Kidney (tissue), 14 donors: ENCODE results near the gene SDHC. TPM values are rescaled to one million over a fixed set of nuclear protein-coding genes. Genes with fewer than 3 reads are reported as not detected.

ENCODE experiments used
- DNase-seq, 5 donors: peaks; one replicate each; pipeline ENCODE4 v3.0.0-alpha.2; 2013 to 2020
- FAIRE-seq: peaks from 2 replicates; lab custom pipeline; 2012; peaks lifted over from hg19 to GRCh38; lab: Jason Lieb, UNC
- H3K27ac ChIP-seq, 2 donors: one replicate each; pipeline ENCODE4 v1.7.0; 2013; ENCODE audit warnings: low read depth in 2 of 2, low read length in 2 of 2, inconsistent platforms in 1 of 2
- H3K27me3 ChIP-seq: one replicate; pipeline ENCODE4 v1.7.1; 2013; ENCODE audit warnings: low read length, inconsistent platforms; ENCODE audit not compliant: control insufficient read depth, insufficient read depth
- H3K36me3 ChIP-seq, 3 donors: one replicate each; pipeline versions ENCODE4 v1.7.0 to v1.7.1; 2013; ENCODE audit warnings: low read length in 3 of 3, control low read depth in 1 of 3, inconsistent platforms in 1 of 3; ENCODE audit not compliant: insufficient read depth in 3 of 3, control insufficient read depth in 2 of 3
- H3K4me1 ChIP-seq, 3 donors: one replicate each; pipeline versions ENCODE4 v1.7.0 to v1.7.1; 2013; ENCODE audit warnings: low read length in 3 of 3, inconsistent platforms in 1 of 3, low read depth in 1 of 3; ENCODE audit not compliant: control insufficient read depth in 2 of 3, insufficient read depth in 2 of 3
- H3K4me3 ChIP-seq, 3 donors: one replicate each; pipeline versions ENCODE4 v1.7.0 to v1.8.1; 2013; ENCODE audit warnings: low read length in 3 of 3, control low read depth in 1 of 3, inconsistent platforms in 1 of 3
- H3K9ac ChIP-seq, 3 donors: one replicate each; pipeline versions ENCODE4 v1.7.0 to v1.7.1; 2013; ENCODE audit warnings: low read length in 3 of 3, control low read depth in 1 of 3, inconsistent platforms in 1 of 3
- H3K9me3 ChIP-seq, 3 donors: one replicate each; pipeline versions ENCODE4 v1.7.0 to v1.7.1; 2013; ENCODE audit warnings: low read length in 3 of 3, control low read depth in 1 of 3, inconsistent platforms in 1 of 3; ENCODE audit not compliant: control insufficient read depth in 2 of 3, insufficient read depth in 1 of 3
- intact Hi-C: fragments of 100-400 bp; cut with DNase I; formaldehyde crosslinking; loops from one replicate; pipeline ENCODE4 v1.11.1; 2022
- polyA plus RNA-seq: library from polyadenylated mRNA; stranded (reverse); fragments of 350-450 nt; fragmentation: Illumina TruSeq; extraction: RNeasy Lipid Tissue Mini Kit (QIAGEN cat#74804); gene quantifications from one replicate; pipeline ENCODE4 v1.2.3, GENCODE V29; 2014; ENCODE audit warnings: low read depth, low replicate concordance; ENCODE audit not compliant: insufficient read depth
- total RNA-seq: library from RNA; stranded (reverse); fragmentation: NEBNext Ultra II Directional; extraction: Animal tissue kit (Norgen Biotek cat#: 25700); gene quantifications from one replicate; pipeline ENCODE4 v1.2.1, GENCODE V29; 2021
- TF ChIP-seq, protein P1 (sequence below): IDR thresholded peaks from 3 replicates; pipeline ENCODE4 v1.5.1; 2012; ENCODE audit warnings: mild to moderate bottlenecking, moderate library complexity, borderline replicate concordance; ENCODE audit not compliant: insufficient read depth; ENCODE audit errors: extremely low read depth
- donor health status: control.
- donor health status: control.
- donor health status: control.
- donor health status: control.
- donor health status: control.
- donor health status: DM: yes; HTN: yes; CAD: no.
- donor health status: Normal renal cell carcinoma (clear cell type).

The SDHC gene
- total and polyA plus RNA-seq, 2 donors from 2014 or later: 209 to 390 TPM

- Histone ChIP-seq H3K9ac (no peak overlapping the region), H3K9me3 (no peaks in the 10 kb centered on the region), H3K4me1 (peaks cover 0 to 2% (median 0%) of the 10 kb centered on the region in 3 donors), H3K27me3 (no peaks in the 10 kb centered on the region), H3K4me3 (no peak overlapping the region), H3K36me3 (no peaks in the 10 kb centered on the region), H3K27ac (no peak overlapping the region)
- DNase-seq: no peak
- intact Hi-C loops: no loop called here
- TF ChIP-seq, protein P1, sequence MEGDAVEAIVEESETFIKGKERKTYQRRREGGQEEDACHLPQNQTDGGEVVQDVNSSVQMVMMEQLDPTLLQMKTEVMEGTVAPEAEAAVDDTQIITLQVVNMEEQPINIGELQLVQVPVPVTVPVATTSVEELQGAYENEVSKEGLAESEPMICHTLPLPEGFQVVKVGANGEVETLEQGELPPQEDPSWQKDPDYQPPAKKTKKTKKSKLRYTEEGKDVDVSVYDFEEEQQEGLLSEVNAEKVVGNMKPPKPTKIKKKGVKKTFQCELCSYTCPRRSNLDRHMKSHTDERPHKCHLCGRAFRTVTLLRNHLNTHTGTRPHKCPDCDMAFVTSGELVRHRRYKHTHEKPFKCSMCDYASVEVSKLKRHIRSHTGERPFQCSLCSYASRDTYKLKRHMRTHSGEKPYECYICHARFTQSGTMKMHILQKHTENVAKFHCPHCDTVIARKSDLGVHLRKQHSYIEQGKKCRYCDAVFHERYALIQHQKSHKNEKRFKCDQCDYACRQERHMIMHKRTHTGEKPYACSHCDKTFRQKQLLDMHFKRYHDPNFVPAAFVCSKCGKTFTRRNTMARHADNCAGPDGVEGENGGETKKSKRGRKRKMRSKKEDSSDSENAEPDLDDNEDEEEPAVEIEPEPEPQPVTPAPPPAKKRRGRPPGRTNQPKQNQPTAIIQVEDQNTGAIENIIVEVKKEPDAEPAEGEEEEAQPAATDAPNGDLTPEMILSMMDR: no peak
- no peak for FAIRE-seq
Observed at GRCh38 chr1:161300478-161300877, 13.7 kb upstream of the SDHC start.

DNA sequence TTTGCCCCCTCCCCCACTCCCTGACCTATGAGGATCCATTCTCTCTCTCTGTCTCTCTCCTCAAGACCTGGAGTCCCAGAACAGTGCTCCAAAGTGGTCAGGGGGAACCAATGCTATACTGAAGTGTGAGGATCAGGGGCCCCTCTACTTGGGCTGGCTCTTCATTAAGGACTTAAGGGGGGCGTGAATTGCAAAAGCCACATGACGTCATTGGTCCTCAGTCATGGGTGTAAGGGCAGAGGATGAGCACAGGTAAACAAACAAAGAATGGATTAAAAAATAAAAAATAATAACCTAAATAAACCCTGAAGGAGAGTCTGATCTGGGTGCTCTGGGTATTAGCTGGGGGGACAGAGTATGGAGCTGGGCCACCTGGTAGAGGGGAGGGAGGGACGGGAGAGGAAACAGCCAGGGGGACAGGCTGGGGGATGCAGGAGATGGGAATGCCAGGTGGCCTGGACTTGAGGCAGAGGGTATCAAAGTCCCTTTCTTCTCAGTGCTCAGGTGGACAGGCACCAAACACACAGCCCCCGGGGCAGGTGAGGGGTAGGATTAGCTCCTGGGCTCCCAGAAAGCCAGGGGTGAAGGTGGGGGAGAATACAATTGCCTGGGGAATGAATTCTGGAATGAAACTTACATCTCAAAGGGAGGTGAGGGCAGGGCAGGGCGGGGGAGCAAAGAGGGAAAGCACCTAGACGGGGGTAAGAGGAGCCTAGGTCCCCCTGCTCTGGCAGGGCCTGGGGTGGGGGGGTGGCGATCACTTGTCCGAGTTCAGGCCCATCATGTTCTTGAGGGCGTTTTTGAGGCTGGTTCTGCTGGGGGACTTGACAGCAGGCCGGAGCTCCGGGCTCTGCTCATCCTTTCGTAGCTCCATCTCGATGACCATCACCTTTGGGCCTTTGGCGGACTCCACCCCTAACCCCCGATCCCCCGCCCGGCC lies 9.0 kb upstream of the SDHC start:
- Histone ChIP-seq H3K36me3 (no peaks in the 10 kb centered on the region), H3K27ac (peak overlapping the region; percentile 18 to 44), H3K4me3 (peak overlapping the region; percentile 84 to 92 (median 90)), H3K9me3 (no peaks in the 10 kb centered on the region), H3K9ac (peak overlapping the region; percentile 51 to 76 (median 73)), H3K4me1 (peaks cover 0 to 5% (median 0%) of the 10 kb centered on the region in 3 donors), H3K27me3 (no peaks in the 10 kb centered on the region)
- FAIRE-seq (no peak), DNase-seq (peak in 3 of 5 donors; percentile 5 to 17 (median 10))
- TF ChIP-seq, protein P1: no peak
- intact Hi-C loops: no loop called here

GRCh38 chr1:161305867-161306519 lies 8.2 kb upstream of the SDHC start:
- FAIRE-seq (no peak), DNase-seq (peak; percentile 89 to 95 (median 91))
- Histone ChIP-seq H3K9ac (peak overlapping the region; percentile 73 to 76 (median 75)), H3K9me3 (no peaks in the 10 kb centered on the region), H3K27ac (peak overlapping the region; percentile 18 to 73), H3K27me3 (no peaks in the 10 kb centered on the region), H3K4me3 (peak overlapping the region; percentile 84 to 92 (median 90)), H3K36me3 (no peaks in the 10 kb centered on the region), H3K4me1 (peaks cover 0 to 5% (median 0%) of the 10 kb centered on the region in 3 donors)
- intact Hi-C loops: no loop called here
- TF ChIP-seq, protein P1: peak; percentile 39
